Stimulated activated CD4-positive, alpha-beta T cell treated with anti-CD3 and anti-CD28 coated beads, Interleukin-1b, Interleukin-23, amount 100 ng/mL, for 1 hour (primary cell): ENCODE results near the gene BBS10.
"Not testable (repeated sequence)": the region's sequence is repeated elsewhere in the genome, so short reads cannot be mapped to it uniquely, and the experiment has no call there.

Experiments
- DNase-seq, 2 donors: peaks; one replicate each; pipeline ENCODE4 v3.0.0-alpha.2; 2020; ENCODE audit warnings: low read depth in 2 of 2

The BBS10 gene

DNA sequence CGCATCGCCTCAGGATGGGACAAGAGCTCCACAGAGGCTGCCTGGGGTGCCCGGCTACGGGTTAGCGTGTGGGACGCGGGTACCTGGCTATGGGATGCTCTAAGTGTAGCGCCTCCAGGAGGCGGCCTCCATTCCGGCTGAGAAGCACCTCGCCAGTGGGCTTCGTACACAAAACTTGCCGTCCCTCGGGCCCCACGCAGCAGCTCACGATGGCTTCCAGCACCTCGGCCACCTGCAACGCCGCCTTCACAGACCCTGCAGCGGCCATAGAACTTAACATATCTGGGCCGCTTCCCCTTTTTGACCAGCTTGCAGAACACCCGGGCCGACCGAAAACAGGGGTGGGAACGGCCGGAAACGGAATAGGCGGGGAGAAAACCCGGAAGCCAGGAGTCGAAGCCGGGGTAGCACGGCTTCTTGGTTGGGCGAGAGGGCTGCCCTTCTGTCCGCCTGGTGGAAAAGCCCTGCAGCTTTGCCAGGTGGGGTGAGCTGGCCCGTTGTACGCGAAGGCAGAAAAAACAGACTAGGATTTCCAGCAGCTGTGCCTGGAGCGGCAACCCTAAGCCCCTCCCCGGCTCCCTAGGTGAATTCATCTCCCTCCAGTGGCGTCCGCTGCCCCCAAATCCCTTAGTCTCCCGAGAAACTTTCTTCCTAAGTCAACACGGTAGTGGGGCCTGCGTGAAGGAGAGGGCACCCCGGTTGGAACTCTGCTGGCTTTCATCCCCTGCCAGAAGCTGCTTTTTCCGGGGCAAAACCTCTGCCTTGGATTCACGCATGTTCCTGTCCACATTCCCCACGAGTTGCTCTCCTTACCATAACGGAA, at the start of gene BBS10:
Gene BBS10, minus strand, starts transcription at position 337 of the 823 bp plus-strand sequence. Its CDS starts 57 bp downstream, at position 280.
- peak; percentile 57 to 62 for DNase-seq

DNA sequence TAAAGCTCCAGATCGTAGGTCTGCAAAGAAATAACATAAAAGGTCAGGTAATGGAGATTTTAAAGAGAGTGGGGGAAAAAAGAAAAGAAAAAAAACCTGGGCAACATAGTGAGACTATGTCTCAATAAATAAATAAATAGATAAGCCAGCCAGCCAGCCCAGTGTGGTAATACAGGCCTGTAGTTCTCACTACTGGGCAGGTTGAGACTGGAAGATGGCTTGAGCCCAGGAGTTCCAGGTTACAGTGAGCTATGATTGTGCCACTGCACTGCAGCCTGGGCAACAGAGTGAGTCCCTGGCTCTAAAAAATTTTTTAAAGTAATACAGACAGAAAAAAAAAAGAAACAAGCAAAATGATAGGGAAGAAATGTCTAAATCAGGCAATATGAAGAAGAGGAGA, 43.2 kb upstream of the BBS10 start:
- DNase-seq = no peak

DNA sequence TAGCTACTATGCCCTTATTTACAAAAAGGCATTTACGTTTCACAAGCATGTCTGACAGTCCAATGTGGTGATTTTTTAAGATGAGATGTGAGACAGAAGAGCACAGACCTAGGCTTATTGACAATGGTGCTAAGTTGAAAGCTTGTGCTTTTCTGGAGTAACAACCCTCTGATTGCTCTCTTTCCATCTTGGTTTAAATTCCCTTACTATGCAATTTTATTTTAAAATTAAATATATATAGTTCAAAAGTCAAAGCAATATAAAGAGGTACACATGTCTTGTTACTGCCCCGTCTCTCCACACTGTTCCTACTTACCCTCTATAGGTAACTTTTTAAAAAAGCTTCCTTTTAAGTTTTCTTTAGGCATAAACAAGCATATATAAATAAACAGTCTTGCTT, 39.4 kb upstream of the BBS10 start:
- no peak for DNase-seq

DNA sequence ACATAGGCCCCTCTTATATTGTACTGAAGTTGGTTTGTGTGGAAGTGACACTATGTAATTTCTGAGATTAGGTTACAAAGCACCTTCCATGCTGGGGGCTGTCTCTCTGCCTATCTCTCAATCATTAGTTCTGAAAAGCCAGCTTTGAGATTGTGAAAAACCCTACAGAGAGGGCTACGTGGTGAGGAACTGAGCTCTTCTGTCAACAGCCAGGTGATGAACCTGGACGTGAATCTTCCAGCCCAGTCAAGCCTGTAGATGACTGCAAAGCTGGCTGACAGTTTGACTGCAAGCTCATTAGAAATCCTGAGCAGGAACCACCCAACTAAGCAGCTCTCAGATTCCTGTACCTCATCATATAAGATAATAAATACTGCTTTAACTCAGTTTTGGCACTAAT, 36.3 kb upstream of the BBS10 start:
- DNase-seq = no peak

DNA sequence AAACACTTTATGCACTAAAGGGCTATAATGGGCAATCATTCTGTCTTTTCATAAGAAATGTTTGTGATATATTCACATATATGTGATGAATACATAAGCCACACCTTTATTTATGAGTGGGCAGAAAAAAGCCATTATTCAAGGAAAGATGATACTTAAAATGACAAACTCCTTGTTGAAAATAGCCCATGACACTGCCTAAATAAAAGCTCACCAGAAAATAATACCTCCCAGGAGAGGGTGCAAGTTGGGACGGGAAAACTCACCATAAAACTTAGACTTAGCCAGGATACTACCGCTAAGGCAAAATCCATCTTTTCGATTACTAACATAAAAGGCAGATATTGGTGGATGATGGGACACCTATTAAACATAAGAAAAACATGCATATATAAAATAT, 35.8 kb upstream of the BBS10 start:
- no peak for DNase-seq

DNA sequence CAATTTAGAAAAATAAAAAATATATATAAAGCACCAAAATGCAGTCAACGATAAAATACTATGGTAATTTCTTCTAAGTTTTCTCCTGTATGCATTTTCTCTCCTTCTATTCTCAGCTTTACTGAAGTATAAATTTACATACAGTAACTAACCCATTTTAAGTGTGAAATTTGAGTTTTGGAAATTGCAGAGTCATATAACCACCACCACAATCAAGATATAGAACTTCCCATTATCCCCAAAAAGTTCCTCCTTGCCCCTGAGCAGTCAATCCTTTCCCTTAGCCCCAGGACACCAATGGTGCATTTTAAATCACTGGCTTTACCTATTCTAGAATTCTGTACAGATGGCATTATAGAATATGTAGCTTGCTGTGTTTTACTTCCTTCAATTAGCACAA, 31.0 kb upstream of the BBS10 start:
- no peak for DNase-seq

DNA sequence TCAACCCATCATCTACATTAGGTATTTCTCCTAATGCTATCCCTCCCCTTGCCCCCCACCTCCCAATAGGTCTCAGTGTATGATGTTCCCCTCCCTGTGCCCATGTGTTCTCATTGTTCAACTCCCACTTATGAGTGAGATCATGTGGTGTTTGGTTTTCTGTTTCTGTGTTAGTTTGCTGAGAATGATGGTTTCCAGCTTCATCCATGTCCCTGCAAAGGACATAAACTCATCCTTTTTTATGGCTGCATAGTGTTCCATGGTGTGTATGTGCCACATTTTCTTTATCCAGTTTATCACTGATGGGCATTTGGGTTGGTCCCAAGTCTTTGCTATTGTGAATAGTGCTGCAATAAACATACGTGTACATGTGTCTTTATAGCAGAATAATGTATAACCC, 28.7 kb upstream of the BBS10 start:
- not testable (repeated sequence) for DNase-seq

DNA sequence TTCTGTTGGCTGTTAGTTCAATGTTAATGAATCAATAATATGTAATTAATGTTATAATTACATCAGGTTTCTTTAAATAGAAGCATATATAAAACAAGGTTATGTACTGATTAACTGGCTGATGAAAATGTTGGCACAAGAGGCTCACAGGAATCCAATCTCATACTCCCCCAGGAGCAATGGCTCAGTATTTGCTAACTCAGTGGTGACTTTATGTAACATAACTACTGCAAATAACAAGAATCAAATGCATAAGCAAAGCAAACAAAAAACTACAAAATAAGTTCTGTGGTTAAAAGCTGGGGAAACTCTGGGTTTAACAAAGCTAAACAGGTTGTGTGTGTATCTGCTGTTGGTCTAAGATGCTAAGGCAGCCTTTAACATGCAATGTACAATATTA, 27.7 kb upstream of the BBS10 start:
- DNase-seq = no peak

DNA sequence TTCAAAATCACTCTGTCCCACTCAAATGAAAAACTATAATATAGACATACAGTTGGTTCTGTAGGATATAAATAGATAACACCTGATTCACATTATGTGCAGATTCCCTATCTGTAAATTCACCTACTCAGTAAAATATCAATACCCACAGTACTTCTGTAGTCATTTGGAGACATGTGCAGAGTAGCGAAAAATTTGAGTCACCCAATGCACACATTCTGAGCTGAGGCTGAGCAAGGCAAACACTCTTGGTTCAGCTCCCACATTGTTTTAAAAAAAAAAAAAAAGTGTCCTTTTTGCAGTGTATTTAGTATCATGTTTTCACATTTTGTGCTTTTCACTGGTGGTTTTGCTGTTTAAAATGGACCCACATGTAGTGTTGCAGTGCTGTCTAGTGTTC, 27.3 kb upstream of the BBS10 start:
- no peak for DNase-seq

DNA sequence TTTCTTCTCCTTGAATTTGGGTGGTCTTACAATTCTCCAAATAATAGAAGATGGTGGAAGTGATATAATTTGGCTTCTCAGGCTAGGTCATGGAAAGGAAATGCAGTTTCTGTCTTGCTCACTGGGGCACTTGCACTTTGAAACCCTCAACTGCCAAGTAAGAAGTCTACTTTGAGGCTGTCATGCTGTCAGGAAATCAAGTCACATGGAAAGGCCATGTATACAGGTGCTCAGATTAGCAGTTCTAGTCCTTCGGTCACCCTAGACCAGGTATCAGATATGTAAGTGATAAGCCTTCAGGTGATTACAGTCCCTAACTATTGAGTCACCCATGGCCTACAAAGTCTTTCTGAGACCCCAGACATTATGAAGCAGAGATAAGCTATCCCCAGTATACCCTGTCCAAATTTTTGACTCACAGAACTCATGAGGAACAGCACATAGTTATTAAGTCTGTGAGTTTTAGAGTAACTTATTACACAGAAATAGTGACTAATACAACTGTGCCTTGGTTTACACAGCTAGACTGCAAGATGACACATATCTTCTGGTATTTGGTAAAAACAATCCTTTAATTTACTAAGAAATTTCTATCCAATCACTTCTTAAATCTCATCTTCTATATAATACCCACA, 26.3 kb upstream of the BBS10 start:
- DNase-seq = no peak

DNA sequence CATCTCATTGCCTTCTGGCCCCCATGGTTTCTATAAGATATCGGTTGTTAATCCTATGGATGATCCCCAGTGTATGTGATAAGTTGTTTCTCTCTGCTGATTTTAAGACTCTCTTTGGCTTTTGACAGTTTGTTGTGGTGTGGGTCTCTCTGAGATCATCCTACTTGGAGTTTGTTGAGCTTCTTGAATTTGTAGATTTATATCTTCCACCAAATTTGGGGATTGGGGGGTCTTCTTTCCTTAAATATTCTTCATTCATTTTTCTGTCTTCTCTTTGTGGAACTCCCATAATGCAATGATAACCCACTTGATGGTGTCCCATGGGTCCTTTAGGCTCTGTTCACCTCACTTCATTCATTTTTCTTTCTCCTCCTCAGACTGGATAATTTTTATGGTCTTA, 20.0 kb upstream of the BBS10 start:
- no peak for DNase-seq

DNA sequence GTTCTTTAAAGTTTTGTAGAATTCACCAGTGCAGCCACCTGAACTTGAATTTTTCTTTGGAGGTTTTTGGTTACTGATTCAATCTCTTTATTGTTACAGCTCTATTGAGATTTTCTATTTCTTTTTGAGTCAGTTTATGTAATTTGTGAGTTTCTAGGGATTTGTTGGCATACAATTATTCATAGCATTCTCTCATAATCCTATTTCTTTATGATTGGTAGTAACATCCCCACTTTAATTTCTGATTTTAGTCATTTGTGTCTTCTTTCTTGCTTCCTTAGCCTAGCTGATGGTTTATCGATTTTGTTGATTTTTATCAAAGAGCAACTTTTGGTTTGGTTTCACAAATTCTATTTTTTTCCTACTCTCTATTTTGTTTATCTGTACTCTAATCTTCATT, 17.9 kb upstream of the BBS10 start:
- no peak for DNase-seq

DNA sequence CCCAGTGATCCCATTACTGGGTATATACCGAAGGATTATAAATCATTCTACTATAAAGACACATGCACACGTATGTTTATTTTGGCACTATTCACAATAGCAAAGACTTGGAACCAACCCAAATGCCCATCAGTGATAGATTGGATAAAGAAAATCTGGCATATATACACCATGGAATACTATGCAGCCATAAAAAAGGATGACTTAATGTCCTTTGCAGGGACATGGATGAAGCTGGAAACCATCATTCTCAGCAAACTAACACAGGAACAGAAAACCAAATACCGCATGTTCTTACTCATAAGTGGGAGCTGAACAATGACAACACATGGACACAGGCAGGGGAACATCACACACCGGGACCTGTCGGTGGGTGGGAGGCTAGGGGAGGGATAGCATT, 15.9 kb upstream of the BBS10 start:
- DNase-seq = not testable (repeated sequence)

DNA sequence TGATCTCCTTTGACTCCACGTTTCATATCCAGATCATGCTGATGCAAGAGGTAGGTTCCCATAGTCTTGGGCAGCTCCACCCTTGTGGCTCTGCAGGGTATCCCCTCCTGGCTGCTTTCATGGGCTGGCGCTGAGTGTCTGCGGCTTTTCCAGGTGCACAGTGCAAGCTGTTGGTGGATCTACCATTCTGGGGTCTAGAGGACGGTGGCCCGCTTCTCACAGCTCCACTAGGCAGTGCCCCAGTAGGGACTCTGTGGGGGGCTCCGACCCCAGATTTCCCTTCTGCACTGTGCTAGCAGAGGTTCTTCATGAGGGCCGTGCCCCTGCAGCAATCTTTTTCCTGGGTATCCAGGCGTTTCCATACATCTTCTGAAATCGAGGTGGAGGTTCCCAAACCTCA, 12.1 kb upstream of the BBS10 start:
- no peak for DNase-seq

DNA sequence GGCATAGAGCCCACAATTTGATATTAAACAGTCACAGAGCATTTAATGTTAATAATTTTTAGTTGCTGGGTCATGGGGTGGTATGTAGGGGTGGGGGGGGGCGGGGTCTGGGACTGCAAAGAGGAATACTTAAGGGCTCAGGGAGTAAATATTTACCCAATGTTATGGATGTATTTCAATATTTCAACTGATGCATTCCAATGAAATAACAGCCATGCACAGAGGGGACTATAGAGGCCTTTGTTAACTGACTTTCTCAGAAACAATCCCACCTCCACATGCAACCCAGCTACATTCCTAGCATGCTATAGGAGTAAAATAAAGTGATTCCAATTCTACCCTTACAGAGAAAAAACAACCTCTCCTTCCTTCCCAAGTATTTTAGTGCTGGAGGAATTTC, 7.9 kb upstream of the BBS10 start:
- no peak for DNase-seq

DNA sequence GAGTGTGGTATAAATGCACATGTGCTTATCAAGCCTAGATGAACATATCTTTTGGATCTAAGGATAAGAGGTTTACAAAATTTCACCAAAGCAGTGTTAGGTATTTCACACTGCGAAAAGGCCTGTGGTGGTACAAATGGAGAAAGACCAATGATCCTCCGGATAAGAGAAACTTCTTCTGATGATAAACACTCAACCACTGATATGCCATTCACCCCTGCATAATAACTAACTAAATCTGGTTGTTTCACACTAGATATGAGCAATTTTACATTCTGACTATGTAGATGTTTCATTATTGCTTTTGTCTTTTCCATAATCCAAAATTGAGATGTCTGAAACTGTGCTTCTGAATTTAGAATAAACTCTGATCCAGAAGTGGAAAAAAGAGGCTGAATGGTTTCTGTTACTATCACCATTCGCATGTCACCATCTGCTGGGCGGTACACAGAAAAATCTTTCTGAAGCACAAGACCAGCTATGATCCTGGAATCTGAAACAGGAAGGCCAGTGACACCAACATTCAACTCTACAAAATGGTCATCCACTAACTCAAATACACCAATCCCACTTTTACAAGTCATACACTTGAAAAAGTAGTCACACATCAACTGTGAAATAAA, 1.3 kb downstream of the BBS10 start:
- no peak for DNase-seq

DNA sequence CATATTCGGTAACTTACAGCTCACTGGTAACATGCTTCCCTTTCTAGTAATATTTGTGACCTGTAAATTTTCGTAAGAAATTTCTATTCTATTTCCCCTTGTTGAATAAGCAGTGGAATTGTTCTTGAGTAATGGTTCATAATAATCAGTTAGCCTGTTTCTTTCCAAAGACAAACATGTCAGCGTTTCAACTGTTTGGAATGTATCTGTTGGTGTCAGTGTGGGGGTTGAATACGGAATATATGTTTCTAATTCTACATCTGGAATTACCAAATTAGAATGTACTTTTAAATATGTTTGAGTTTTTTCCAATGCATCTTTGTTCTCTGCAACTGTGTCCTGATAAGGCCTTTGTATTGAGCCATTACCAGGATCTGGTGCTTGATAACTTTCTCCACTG, 2.0 kb downstream of the BBS10 start:
- DNase-seq = no peak

DNA sequence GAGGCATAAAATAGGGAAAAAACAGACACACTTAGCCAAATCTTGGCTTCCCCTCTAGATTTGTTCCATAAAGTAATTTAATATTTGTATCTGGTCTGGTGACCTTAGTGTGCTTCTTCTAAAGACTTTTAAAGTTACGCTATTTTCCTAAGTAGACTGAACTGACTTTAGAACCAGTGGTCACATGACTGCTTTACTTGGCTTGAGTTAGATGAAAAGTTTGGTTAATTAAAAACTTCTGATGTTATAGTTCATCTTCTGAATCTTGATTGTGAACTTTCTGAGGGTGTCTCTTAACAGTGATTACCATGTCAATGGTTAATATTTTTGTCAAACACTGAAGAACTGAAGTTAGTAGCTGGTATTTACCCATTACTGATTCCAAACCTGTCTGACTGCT, 2.6 kb downstream of the BBS10 start:
- no peak for DNase-seq

DNA sequence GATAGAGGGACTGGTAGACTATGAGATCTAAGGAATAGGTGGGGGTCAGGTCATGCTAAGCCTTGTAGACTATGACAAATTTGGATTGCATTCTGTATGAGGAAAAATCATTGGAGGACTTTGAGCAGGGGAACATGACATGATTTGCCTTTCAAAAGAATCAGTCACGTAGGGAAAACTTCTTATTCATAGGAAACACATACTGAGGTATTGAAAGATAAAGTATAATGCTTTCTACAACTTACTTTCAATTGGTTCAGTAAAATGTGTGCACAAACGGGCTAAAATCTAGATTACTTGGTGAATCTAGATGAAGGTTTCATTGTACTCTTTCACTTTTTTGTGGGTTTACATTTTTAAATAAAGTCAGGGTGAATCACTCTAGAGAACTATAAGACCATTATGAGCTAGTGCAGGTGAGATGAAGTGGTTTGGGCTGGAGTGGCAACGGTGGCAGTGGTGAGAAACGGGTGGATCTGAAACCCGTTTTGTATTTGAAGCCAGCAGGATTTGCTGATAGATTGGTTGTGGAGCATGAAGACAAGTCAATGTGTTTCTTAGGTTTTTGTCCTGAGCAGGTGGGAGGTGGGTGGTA, 6.7 kb downstream of the BBS10 start:
- DNase-seq = no peak

DNA sequence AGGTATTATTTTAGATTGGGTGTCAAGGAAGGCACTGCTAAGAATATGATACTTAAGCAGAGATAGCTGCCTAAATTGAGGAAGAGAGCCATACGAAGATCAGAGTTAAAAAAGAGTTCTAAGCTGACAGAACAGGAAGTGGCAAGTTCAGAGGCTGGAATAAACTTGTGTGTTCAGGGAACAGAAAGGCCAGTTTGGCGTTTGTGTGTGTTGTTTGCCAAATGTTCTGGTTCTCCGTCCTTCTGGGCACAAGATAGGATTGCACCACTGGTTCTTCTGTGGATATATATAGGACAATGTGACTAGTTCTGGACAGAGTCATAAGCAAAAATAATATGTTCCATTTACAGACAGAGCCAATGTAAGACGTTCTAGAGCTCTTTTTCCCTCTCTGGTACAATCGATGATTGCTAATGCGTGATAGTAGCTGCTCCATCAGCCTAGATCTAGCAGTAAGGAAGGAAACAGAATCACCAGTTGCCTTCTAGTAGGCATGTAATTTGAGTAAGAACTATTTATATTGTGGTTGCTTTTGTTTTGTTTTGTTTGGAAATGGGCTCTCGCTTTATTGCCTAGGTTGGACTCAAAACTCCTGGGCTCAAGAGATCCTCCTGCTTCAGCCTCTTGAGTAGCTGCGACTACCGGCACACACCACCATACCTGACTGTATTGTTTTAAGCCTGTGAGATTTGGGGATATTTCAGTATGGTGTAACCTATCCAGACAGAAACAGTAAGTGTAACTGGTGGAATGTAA, 7.4 kb downstream of the BBS10 start:
- no peak for DNase-seq

DNA sequence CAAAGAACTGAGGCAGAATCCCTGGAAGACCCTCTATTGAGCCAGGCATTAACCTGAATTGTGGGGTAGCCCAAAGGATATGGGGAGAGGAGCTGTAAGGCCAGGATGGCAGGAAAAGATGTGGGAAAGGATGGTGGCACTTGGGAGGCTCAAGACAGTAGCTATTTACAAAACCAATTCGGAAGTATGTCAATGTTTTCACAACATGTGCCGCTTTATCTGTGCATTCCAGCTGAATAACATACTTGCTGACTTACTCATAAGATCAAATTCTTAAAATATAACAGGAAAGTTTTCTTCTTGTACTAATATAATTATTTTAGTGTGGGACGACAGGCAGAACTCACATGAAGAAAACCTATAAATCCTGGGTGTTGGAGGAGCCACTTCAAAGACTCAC, 10.6 kb downstream of the BBS10 start:
- DNase-seq = no peak

DNA sequence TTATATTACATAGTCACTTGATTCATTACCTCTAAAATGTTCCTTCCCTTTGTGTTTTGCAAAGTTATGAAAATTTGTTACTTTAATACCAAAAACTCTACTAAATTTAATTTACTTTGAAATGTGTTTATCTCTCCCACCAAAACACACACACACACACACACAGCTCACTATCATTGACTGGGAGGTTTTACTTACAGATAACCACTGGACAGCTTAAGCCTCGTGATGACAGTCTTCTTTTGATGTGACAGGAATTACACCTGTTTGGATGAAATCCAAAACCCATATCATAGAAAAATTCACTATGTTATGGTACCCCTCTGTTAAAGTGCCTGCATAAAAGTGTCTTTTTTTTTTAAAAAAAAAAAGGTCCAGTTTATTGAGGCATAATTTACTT, 15.6 kb downstream of the BBS10 start:
- no peak for DNase-seq
